ENCODE results near the gene ADCK2.
"Not testable (repeated sequence)": the region's sequence is repeated elsewhere in the genome, so short reads cannot be mapped to it uniquely, and the experiment has no call there.

The ADCK2 gene

GRCh38 chr7:140637400-140637799, 35.3 kb upstream of the ADCK2 start:
- H3K9ac ChIP-seq (ENCODE audit: low read depth in 1 of 2, low read length in 2 of 2), result no peak overlapping the region
- peak overlapping the region in 1 of 2 donors; percentile 2 for H3K27ac ChIP-seq (ENCODE audit: low read depth in 2 of 2, low read length in 2 of 2)

GRCh38 chr7:140638173-140638791, 34.5 kb upstream of the ADCK2 start:
- Histone ChIP-seq H3K4me1 (ENCODE audit: control insufficient read depth in 2 of 2, insufficient read depth in 2 of 2, low read length in 2 of 2) (peaks cover 7% of the 10 kb centered on the region in 2 donors), H3K4me3 (ENCODE audit: low read length in 2 of 2) (no peak overlapping the region), H3K27ac (ENCODE audit: low read depth in 2 of 2, low read length in 2 of 2) (peak overlapping the region in 1 of 2 donors; percentile 2), H3K9ac (ENCODE audit: low read depth in 1 of 2, low read length in 2 of 2) (no peak overlapping the region), H3K36me3 (ENCODE audit: control insufficient read depth in 2 of 2, insufficient read depth in 2 of 2, low read length in 2 of 2) (no peaks in the 10 kb centered on the region), H3K27me3 (ENCODE audit: control insufficient read depth in 2 of 2, insufficient read depth in 2 of 2, low read length in 2 of 2) (peaks cover 10 to 17% of the 10 kb centered on the region in 2 donors), H3K9me3 (ENCODE audit: control insufficient read depth in 2 of 2, low read length in 2 of 2) (no peaks in the 10 kb centered on the region)

More at GRCh38 chr7:140637400-140637799, 35.3 kb upstream of the ADCK2 start:
- H3K4me1 ChIP-seq (ENCODE audit: control insufficient read depth in 2 of 2, insufficient read depth in 2 of 2, low read length in 2 of 2), result peaks cover 7% of the 10 kb centered on the region in 2 donors
- no peaks in the 10 kb centered on the region for H3K9me3 ChIP-seq (ENCODE audit: control insufficient read depth in 2 of 2, low read length in 2 of 2)
- H3K27me3 ChIP-seq (ENCODE audit: control insufficient read depth in 2 of 2, insufficient read depth in 2 of 2, low read length in 2 of 2), result peaks cover 10 to 17% of the 10 kb centered on the region in 2 donors
- no peaks in the 10 kb centered on the region for H3K36me3 ChIP-seq (ENCODE audit: control insufficient read depth in 2 of 2, insufficient read depth in 2 of 2, low read length in 2 of 2)
- no peak overlapping the region for H3K4me3 ChIP-seq (ENCODE audit: low read length in 2 of 2)

GRCh38 chr7:140639366-140640053, 33.2 kb upstream of the ADCK2 start:
- peak overlapping the region; percentile 34 to 75 for H3K27ac ChIP-seq (ENCODE audit: low read depth in 2 of 2, low read length in 2 of 2)
- H3K27me3 ChIP-seq (ENCODE audit: control insufficient read depth in 2 of 2, insufficient read depth in 2 of 2, low read length in 2 of 2), result peaks cover 10 to 17% of the 10 kb centered on the region in 2 donors
- peaks cover 7% of the 10 kb centered on the region in 2 donors for H3K4me1 ChIP-seq (ENCODE audit: control insufficient read depth in 2 of 2, insufficient read depth in 2 of 2, low read length in 2 of 2)
- H3K4me3 ChIP-seq (ENCODE audit: low read length in 2 of 2), result peak overlapping the region; percentile 59 to 82
- H3K36me3 ChIP-seq (ENCODE audit: control insufficient read depth in 2 of 2, insufficient read depth in 2 of 2, low read length in 2 of 2), result no peaks in the 10 kb centered on the region
- H3K9me3 ChIP-seq (ENCODE audit: control insufficient read depth in 2 of 2, low read length in 2 of 2), result no peaks in the 10 kb centered on the region
- peak overlapping the region; percentile 41 to 72 for H3K9ac ChIP-seq (ENCODE audit: low read depth in 1 of 2, low read length in 2 of 2)

GRCh38 chr7:140640060-140640637, 32.6 kb upstream of the ADCK2 start:
- Histone ChIP-seq H3K4me1 (ENCODE audit: control insufficient read depth in 2 of 2, insufficient read depth in 2 of 2, low read length in 2 of 2) (peaks cover 7% of the 10 kb centered on the region in 2 donors), H3K4me3 (ENCODE audit: low read length in 2 of 2) (peak overlapping the region; percentile 59 to 82), H3K9ac (ENCODE audit: low read depth in 1 of 2, low read length in 2 of 2) (peak overlapping the region; percentile 41 to 72), H3K9me3 (ENCODE audit: control insufficient read depth in 2 of 2, low read length in 2 of 2) (no peaks in the 10 kb centered on the region), H3K27ac (ENCODE audit: low read depth in 2 of 2, low read length in 2 of 2) (peak overlapping the region; percentile 34 to 75), H3K36me3 (ENCODE audit: control insufficient read depth in 2 of 2, insufficient read depth in 2 of 2, low read length in 2 of 2) (no peaks in the 10 kb centered on the region), H3K27me3 (ENCODE audit: control insufficient read depth in 2 of 2, insufficient read depth in 2 of 2, low read length in 2 of 2) (peaks cover 10 to 17% of the 10 kb centered on the region in 2 donors)

- peaks cover 7% of the 10 kb centered on the region in 2 donors for H3K4me1 ChIP-seq (ENCODE audit: control insufficient read depth in 2 of 2, insufficient read depth in 2 of 2, low read length in 2 of 2)
- no peaks in the 10 kb centered on the region for H3K36me3 ChIP-seq (ENCODE audit: control insufficient read depth in 2 of 2, insufficient read depth in 2 of 2, low read length in 2 of 2)
- peak within 1 kb of the TSS; percentile 41 to 72 for H3K9ac ChIP-seq (ENCODE audit: low read depth in 1 of 2, low read length in 2 of 2)
- peak within 1 kb of the TSS; percentile 34 to 75 for H3K27ac ChIP-seq (ENCODE audit: low read depth in 2 of 2, low read length in 2 of 2)
- H3K27me3 ChIP-seq (ENCODE audit: control insufficient read depth in 2 of 2, insufficient read depth in 2 of 2, low read length in 2 of 2), result peaks cover 10 to 17% of the 10 kb centered on the region in 2 donors
- peak within 1 kb of the TSS; percentile 59 to 82 for H3K4me3 ChIP-seq (ENCODE audit: low read length in 2 of 2)
- no peaks in the 10 kb centered on the region for H3K9me3 ChIP-seq (ENCODE audit: control insufficient read depth in 2 of 2, low read length in 2 of 2)
These were observed 31.8 kb upstream of the ADCK2 start, which contains the start of gene DENND2A for GRCh38 chr7:140640727-140641523. Gene DENND2A (minus strand): TSS chr7:140640813. CDS start chr7:140602397, 38,416 bp downstream.

GRCh38 chr7:140641524-140642195, 31.1 kb upstream of the ADCK2 start:
- H3K4me3 ChIP-seq (ENCODE audit: low read length in 2 of 2), result no peak overlapping the region
- H3K9ac ChIP-seq (ENCODE audit: low read depth in 1 of 2, low read length in 2 of 2), result no peak overlapping the region

GRCh38 chr7:140643416-140643815, 29.3 kb upstream of the ADCK2 start:
- no peak overlapping the region for H3K4me3 ChIP-seq (ENCODE audit: low read length in 2 of 2)
- no peaks in the 10 kb centered on the region for H3K36me3 ChIP-seq (ENCODE audit: control insufficient read depth in 2 of 2, insufficient read depth in 2 of 2, low read length in 2 of 2)
- H3K4me1 ChIP-seq (ENCODE audit: control insufficient read depth in 2 of 2, insufficient read depth in 2 of 2, low read length in 2 of 2), result peaks cover 4 to 5% of the 10 kb centered on the region in 2 donors
- H3K27ac ChIP-seq (ENCODE audit: low read depth in 2 of 2, low read length in 2 of 2), result no peak overlapping the region
- no peak overlapping the region for H3K9ac ChIP-seq (ENCODE audit: low read depth in 1 of 2, low read length in 2 of 2)
- H3K9me3 ChIP-seq (ENCODE audit: control insufficient read depth in 2 of 2, low read length in 2 of 2), result no peaks in the 10 kb centered on the region
- H3K27me3 ChIP-seq (ENCODE audit: control insufficient read depth in 2 of 2, insufficient read depth in 2 of 2, low read length in 2 of 2), result peaks cover 10% of the 10 kb centered on the region in 2 donors

More at GRCh38 chr7:140641524-140642195, 31.1 kb upstream of the ADCK2 start:
- Histone ChIP-seq H3K4me1 (ENCODE audit: control insufficient read depth in 2 of 2, insufficient read depth in 2 of 2, low read length in 2 of 2) (peaks cover 7% of the 10 kb centered on the region in 2 donors), H3K9me3 (ENCODE audit: control insufficient read depth in 2 of 2, low read length in 2 of 2) (no peaks in the 10 kb centered on the region), H3K36me3 (ENCODE audit: control insufficient read depth in 2 of 2, insufficient read depth in 2 of 2, low read length in 2 of 2) (no peaks in the 10 kb centered on the region), H3K27me3 (ENCODE audit: control insufficient read depth in 2 of 2, insufficient read depth in 2 of 2, low read length in 2 of 2) (peaks cover 10 to 17% of the 10 kb centered on the region in 2 donors), H3K27ac (ENCODE audit: low read depth in 2 of 2, low read length in 2 of 2) (peak overlapping the region; percentile 3 to 23)

GRCh38 chr7:140644761-140645160, 28.0 kb upstream of the ADCK2 start:
- not testable (repeated sequence) for H3K27me3 ChIP-seq (ENCODE audit: control insufficient read depth in 2 of 2, insufficient read depth in 2 of 2, low read length in 2 of 2); H3K27ac ChIP-seq (ENCODE audit: low read depth in 2 of 2, low read length in 2 of 2); H3K4me1 ChIP-seq (ENCODE audit: control insufficient read depth in 2 of 2, insufficient read depth in 2 of 2, low read length in 2 of 2); H3K36me3 ChIP-seq (ENCODE audit: control insufficient read depth in 2 of 2, insufficient read depth in 2 of 2, low read length in 2 of 2); H3K9ac ChIP-seq (ENCODE audit: low read depth in 1 of 2, low read length in 2 of 2); H3K4me3 ChIP-seq (ENCODE audit: low read length in 2 of 2); H3K9me3 ChIP-seq (ENCODE audit: control insufficient read depth in 2 of 2, low read length in 2 of 2)

GRCh38 chr7:140645166-140645900, 27.4 kb upstream of the ADCK2 start:
- H3K9me3 ChIP-seq (ENCODE audit: control insufficient read depth in 2 of 2, low read length in 2 of 2), result no peaks in the 10 kb centered on the region
- H3K36me3 ChIP-seq (ENCODE audit: control insufficient read depth in 2 of 2, insufficient read depth in 2 of 2, low read length in 2 of 2), result no peaks in the 10 kb centered on the region
- no peaks in the 10 kb centered on the region for H3K4me1 ChIP-seq (ENCODE audit: control insufficient read depth in 2 of 2, insufficient read depth in 2 of 2, low read length in 2 of 2)
- no peak overlapping the region for H3K27ac ChIP-seq (ENCODE audit: low read depth in 2 of 2, low read length in 2 of 2)
- H3K4me3 ChIP-seq (ENCODE audit: low read length in 2 of 2), result no peak overlapping the region
- no peak overlapping the region for H3K9ac ChIP-seq (ENCODE audit: low read depth in 1 of 2, low read length in 2 of 2)
- H3K27me3 ChIP-seq (ENCODE audit: control insufficient read depth in 2 of 2, insufficient read depth in 2 of 2, low read length in 2 of 2), result peaks cover 0 to 3% of the 10 kb centered on the region in 2 donors

Measured in mucosa of rectum (tissue), 2 donors.